NCI-H748 (cell line): ENCODE measurements around the gene ARHGAP42.
A peak's percentile ranks its signal among the peaks of the same experiment; 100 is the strongest.
"Not testable (repeated sequence)": the region's sequence is repeated elsewhere in the genome, so short reads cannot be mapped to it uniquely, and the experiment has no call there.

Experiments used
- DNase-seq: peaks from one replicate; lab custom pipeline; 2025; ENCODE audit not compliant: unreplicated experiment; lab: John Stamatoyannopoulos, UW

Gene ARHGAP42

DNA sequence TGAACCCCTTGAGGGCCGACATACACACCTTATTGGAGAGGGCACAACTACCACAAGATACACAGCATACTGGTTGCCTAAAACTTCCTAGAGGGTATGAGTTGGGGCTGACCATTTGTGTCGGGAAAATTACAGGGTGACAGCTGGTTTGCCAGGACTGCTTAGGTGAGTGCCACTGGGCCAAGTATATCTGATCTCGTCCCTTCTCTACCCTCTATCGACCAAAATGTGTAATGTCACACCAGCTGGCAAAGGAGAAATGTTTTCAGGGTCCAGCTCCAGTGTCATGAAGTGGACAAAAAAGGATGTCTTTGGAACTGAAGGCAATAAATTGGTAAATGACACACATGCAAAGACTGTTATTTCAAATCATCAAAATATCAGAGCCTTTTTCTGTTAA lies 316.4 kb downstream of the ARHGAP42 start:
- peak; percentile 37 for DNase-seq

DNA sequence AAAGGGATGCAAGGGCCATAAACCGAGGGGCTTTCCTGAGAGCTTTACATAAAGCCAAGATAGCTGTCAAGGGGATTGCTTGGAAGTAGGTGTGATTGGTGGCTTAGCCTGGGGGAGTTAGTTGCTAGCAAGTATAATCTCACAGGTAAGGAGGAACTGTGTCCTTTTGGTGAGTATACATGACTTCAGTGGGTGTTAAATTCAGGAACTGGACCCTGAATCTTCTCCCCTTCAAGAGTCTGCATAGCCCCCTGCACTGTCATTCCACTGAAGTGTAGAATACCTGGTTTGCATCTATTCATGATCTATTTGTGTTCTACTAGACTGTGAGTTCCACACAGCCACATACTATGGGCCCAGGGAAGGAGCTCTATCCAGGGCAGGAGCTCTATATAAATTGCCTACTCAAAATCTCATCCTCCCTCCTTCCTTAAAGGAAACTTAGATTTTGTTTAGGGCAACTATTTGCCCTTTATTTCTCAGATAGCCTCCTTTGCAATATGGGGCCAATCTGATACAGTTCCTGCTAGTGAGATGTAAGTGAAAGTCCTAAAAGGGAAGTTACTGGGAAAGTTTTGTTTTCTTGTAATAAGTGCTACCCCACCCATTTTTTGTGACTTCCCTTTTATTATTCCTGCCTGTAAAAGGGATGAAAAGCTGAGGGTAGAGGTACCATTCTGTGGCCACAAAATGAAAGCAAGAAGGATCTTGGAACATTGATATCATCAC lies 322.0 kb downstream of the ARHGAP42 start:
- DNase-seq: no peak

DNA sequence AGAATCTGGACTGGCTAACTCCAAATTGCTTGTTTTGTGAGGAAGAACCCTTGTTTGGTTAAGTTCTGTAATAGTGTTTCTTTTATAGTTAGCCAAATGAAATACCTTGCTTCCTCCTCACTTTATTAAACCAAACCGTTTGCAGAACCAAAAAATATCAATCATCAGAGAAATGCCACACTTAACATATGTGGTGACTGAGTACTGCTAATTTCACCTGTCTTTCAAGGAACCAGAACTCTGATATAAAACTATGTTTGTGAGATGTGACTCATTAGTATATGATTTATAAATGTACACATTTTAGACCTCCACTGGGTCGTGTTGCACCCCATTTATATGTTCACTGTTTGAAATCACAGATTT lies 322.6 kb downstream of the ARHGAP42 start:
- DNase-seq: no peak

DNA sequence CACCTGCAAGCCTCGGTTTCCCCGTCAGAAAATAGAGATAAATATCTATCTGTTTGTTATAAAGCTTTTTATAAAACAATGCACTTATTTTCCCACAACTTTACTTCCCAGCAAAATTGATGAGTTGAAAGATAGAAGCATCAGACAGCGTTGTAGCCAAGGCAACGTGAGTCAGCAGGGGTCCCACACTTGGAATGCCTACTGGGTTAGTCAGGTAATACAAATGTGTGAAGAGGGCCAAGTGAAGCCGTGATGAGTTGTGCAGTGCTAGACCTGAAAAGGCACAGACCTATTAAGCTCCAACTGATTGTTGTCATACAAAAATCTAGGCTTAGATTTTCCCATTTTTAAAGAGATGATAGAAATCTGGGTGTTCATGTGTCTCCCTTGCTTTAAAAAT lies 323.8 kb downstream of the ARHGAP42 start:
- DNase-seq: peak; percentile 15

DNA sequence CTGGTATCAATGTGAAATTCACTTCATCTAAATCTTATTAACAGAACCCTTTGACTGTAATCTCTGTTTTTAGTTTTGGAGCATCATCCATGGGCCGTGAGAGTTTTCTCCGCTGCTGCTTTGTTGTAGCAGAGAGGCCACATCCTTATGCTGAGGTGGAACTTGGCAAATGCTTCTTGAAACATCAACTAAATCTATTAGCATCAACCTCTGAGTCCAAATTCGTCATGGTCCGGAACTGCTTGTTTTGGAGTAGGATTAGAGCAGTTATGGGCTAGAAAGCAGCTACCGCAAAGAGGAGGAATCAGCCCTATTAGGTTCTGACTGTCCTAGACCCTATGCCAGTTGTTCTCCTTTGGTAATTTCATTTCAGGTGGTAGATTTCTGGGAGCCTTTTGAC lies 324.8 kb downstream of the ARHGAP42 start:
- no peak for DNase-seq

DNA sequence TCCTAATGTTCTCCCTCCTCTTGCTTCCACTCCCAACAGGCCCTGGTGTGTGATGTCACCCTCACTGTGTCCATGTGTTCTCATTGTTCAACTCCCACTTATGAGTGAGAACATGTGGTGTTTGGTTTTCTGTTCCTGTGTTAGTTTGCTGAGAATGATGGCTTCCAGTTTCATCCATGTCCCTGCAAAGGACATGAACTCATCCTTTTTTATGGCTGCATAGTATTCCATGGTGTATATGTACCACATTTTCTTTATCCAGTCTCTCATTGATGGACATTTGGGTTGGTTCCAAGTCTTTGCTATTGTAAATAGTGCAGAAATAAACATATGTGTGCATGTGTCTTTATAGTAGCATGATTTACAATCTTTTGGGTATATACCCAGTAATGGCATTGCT lies 326.6 kb downstream of the ARHGAP42 start:
- not testable (repeated sequence) for DNase-seq

DNA sequence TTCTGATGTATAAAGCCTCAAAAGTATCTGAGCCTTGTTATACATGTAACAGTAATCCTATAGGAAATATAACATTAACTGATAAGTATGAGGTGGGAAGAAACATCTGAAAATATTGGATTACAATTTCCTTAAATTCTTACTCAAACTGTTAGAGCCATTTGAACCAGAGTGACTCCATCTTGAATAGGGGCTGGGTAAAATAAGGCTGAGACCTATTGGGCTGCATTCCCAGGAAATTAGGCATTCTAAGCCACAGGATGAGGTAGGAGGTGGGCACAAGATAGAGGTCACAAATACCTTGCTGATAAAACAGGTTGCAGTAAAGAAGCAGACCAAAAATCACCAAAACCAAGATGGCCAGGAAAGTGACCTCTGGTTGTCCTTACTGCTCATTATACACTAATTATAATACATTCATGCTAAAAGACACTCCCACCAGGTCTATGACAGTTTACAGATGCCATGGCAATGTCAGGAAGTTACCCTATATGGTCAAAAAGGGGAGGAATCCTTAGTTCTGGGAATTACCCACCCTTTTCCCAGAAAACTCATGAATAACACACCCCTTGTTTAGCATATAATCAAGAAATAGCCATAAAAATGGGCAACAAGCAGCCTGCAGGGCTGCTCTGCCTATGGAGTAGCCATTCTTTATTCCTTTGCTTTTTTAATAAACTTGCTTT lies 327.7 kb downstream of the ARHGAP42 start:
- no peak for DNase-seq

DNA sequence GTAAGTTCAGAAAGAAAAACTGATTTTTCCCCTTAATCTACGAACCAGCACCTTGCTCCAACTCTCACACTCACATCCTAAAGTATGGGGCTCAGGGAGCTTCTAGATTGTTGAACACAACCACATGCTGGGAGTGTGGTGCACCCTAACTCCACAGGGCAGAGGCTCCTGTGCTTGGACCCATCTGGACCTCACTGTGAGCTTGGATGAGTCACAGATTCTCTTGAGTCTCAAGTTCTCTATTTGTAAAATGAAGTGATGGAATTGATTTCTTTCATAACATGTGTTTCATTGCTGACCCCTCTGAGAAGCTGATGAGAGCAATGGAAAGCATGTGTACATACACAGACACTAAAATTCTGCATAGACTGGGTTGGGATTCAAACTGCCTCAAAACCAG lies 332.8 kb downstream of the ARHGAP42 start:
- no peak for DNase-seq

DNA sequence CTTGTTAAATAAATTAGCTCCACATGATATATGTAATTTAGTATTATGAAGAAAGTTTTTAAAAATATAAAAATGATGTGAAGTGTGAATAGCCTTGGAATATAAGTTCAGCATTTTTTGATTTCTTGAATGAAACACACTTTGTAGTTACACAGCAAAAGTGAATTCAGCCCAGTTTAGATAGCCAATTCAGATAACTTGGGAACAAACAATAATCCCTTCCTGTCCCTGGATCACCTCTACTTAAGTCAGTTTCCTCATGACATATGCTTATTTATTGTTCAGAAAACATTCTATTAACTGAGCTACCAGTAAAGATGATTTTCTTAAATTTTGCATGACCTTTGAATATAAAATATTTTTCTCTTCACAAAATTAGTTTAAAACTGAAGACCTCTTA lies 335.2 kb downstream of the ARHGAP42 start:
- no peak for DNase-seq

DNA sequence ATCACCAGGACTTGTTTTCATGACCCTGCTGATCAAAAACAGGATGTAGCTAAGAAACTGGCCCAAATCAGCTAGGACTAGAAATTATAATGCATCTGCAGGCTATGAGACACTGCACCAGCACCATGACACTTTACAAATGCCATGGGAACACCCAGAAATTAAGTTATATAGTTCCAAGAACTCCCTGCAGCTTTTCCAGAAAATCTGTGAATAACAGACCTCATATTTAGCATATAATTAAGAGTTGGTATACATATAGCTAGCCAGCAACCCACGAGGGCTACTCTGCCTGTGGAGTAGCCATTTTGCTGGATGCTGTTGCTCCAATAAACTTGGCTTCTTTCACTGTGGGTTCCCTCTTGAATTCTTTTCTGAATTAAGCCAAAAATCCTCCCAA lies 341.6 kb downstream of the ARHGAP42 start:
- no peak for DNase-seq

DNA sequence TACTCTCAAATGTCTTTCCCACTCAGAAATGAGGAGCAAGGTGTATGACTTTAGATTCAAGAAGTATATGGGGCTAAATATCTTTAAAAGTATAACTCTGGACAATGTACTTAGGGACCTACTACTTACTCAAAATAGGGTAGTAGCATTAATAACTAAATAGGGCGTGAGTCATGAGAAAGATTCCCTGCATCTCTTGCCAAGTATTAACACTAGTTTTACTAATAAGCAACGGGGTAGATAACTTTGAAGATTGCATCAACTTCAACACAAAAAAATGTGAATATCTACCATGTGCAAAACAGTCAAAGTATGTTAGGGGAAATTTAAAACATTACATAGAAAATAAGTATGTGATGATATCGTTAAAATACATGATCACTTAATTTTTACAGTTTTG lies 342.9 kb downstream of the ARHGAP42 start:
- DNase-seq: no peak

DNA sequence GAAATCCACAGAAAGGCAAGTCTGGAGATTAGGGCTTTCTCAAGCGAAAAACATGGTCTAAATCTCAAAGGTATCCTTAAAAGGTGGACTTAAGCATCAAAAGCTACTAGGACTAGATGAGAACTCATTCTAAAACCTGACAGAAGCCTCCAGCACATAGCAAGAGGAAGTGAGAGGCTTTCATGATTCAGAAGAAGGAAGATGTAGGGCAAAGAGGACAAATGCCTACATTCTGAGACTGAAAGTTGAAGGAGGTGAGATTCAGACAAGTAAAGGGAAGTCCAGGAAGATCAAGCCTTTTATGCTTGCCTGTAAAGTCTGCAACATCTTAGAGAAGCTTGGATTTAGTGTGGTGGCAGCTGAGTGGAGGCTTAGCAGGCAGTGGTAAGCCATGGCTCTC lies 343.6 kb downstream of the ARHGAP42 start:
- DNase-seq: no peak

DNA sequence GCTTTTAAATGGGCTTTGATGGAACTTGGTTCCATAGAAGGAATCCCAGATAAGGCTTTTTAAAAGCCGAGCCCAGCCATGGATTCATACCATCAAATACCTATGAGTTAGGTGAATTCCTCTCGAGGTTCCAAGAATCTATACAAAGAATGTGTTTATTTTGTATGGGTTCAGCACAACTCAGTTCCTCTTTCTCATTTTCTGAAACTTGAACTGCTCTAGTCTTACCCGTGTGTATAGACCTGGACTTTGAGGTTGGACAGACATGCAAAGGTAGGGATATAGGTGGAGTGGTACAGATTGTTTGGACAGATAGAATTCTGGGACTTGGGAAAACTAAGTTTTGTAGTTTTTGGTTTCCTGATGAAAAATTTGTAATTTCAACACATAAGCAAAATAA lies 344.6 kb downstream of the ARHGAP42 start:
- no peak for DNase-seq

DNA sequence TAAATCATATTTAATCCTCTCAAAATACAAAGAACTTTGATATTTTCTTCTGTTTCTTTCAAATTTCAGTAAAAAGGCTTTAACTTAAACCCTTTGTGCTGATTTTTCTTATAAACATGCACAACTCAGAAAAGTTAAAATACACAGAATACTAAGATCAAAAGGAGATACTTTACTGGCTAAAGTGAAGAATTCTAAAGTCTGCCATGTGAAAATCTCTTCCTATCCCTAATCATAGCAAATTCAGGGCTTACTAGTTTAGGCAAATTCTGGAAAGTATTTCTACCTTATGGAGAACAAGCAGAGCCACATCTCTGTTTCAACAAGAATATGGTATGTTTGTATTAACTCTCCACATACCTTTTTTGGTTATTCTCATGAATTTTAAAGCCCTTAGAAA lies 345.9 kb downstream of the ARHGAP42 start:
- DNase-seq: no peak

DNA sequence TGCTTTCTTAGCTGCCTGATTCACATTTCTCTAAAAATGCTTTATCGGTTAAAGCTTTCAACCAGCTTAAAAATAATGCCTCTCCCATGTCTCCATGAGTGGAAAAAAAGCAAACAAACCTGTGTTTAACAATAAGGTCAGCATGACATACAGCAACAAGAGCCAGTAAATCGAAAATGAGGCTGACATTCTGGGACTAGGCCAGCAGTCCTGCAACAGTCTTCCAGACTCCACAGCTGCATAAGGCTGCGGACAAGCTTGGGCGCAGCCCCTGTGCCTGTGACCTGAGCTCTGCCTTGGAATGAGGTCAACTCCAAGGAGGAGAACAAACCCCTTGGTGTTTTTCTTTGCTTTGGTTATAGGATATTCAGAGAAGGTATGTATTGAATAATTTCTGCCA lies 347.0 kb downstream of the ARHGAP42 start:
- peak; percentile 22 for DNase-seq

DNA sequence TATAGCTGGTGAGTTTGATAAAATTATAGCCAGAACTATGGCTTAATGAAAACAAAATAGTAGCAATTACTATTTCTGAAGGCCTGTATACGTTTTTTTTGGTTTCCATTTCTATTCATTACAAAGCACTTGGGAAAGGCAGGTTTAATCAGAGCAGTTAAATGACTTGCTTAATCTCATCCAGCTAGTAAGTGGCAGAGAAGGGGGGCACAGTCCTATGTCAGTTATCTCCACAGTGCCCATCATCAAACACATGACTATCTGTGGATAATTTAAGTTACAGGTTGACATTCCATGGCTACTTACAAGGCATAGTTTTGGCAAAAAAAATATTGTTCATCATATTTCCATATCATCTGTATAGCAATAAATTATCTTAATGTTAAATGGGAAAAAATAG lies 348.8 kb downstream of the ARHGAP42 start:
- DNase-seq: no peak
